Lower leg skin (tissue), 4 donors: ENCODE results near the gene PIK3AP1. TPM values are rescaled to one million over a fixed set of nuclear protein-coding genes. Genes with fewer than 3 reads are reported as not detected.

Experiments
- DNase-seq, 2 donors: peaks; one replicate each; pipeline ENCODE4 v3.0.0-alpha.2; 2019; ENCODE audit warnings: low spot score in 2 of 2
- H3K4me3 ChIP-seq: fragments of 200-600 bp; sonication (generic); 2 replicates; pipeline ENCODE4 v1.5.1; 2017; ENCODE audit warnings: mild to moderate bottlenecking, low read depth; ENCODE audit not compliant: poor library complexity, severe bottlenecking
- CTCF ChIP-seq, 3 donors: fragments of 450-650 bp; IDR thresholded peaks; one replicate each; pipeline ENCODE4 v1.5.1; 2016; ENCODE audit warnings: antibody characterized with exemption in 3 of 3, mild to moderate bottlenecking in 3 of 3, moderate library complexity in 2 of 3
- POLR2A ChIP-seq, 2 donors: fragments of 450-650 bp; IDR thresholded peaks; one replicate each; pipeline ENCODE4 v1.6.1; 2016 to 2017; ENCODE audit warnings: antibody characterized with exemption in 2 of 2, mild to moderate bottlenecking in 1 of 2, moderate library complexity in 1 of 2
- WGBS, 2 donors: methylation state at CpG; one replicate each; pipeline ENCODE4 v1.1.5; 2018; 5-methylcytosine and 5-hydroxymethylcytosine counted together
- intact Hi-C: fragments of 100-400 bp; cut with DNase I; formaldehyde crosslinking; loops from one replicate; pipeline ENCODE4 v1.15.0; 2023; ENCODE audit warnings: low total_unique reads
- total RNA-seq, 4 donors: library from RNA; depleted of rRNA; stranded (reverse); fragments of >200 nt; gene quantifications; one replicate each; pipeline ENCODE4 v1.1.0, GENCODE V29; 2016

Gene PIK3AP1
- total RNA-seq, 4 donors from 2014 or later: 2.2 to 5.4 (median 3.5) TPM

GRCh38 chr10:96614515-96614914, 105.8 kb downstream of the PIK3AP1 start:
- WGBS, 2 donors: 63 to 69% methylated on average over 2 of the region's 2 CpGs
- no peak for DNase-seq
- intact Hi-C loops: no loop called here
- H3K4me3 ChIP-seq: no peak overlapping the region
- TF ChIP-seq POLR2A (IDR thresholded peaks at IDR 0.05): no peak
- TF ChIP-seq CTCF (IDR thresholded peaks at IDR 0.05): no peak

GRCh38 chr10:96613576-96613975, 106.7 kb downstream of the PIK3AP1 start:
- TF ChIP-seq CTCF (IDR thresholded peaks at IDR 0.05): no peak
- TF ChIP-seq POLR2A (IDR thresholded peaks at IDR 0.05): no peak
- intact Hi-C loops: no loop called here
- WGBS, 2 donors: 91 to 98% methylated on average over 3 of the region's 3 CpGs
- no peak overlapping the region for H3K4me3 ChIP-seq
- no peak for DNase-seq

GRCh38 chr10:96612055-96612830, 108.1 kb downstream of the PIK3AP1 start:
- H3K4me3 ChIP-seq: no peak overlapping the region
- TF ChIP-seq POLR2A (IDR thresholded peaks at IDR 0.05) (no peak), CTCF (IDR thresholded peaks at IDR 0.05) (no peak)
- DNase-seq: no peak
- WGBS, 2 donors: 64 to 69% methylated on average over 8 of the region's 8 CpGs
- intact Hi-C loops: no loop called here

GRCh38 chr10:96610817-96611216, 109.5 kb downstream of the PIK3AP1 start:
- no peak overlapping the region for H3K4me3 ChIP-seq
- WGBS, 2 donors: 72 to 76% methylated on average over 6 of the region's 6 CpGs
- DNase-seq: no peak
- intact Hi-C loops: no loop called here
- no peak for TF ChIP-seq CTCF (IDR thresholded peaks at IDR 0.05)
- TF ChIP-seq POLR2A (IDR thresholded peaks at IDR 0.05): no peak

- no peak overlapping the region for H3K4me3 ChIP-seq
- no peak for DNase-seq
- WGBS, 2 donors: 85 to 89% methylated on average over 7 of the region's 7 CpGs
- no peak for TF ChIP-seq POLR2A (IDR thresholded peaks at IDR 0.05)
- intact Hi-C loops: no loop called here
Observed at GRCh38 chr10:96609510-96609909, 110.8 kb downstream of the PIK3AP1 start.

- no peak for DNase-seq
- H3K4me3 ChIP-seq: no peak overlapping the region
- WGBS, 2 donors: 73 to 74% methylated on average over 5 of the region's 5 CpGs
- TF ChIP-seq POLR2A (IDR thresholded peaks at IDR 0.05) (no peak), CTCF (IDR thresholded peaks at IDR 0.05) (no peak)
- intact Hi-C loops: no loop called here
Observed at GRCh38 chr10:96608805-96609204, 111.5 kb downstream of the PIK3AP1 start.
